NB4 (cell line): ENCODE results near the gene ZBTB43.

Experiments
- MYC ChIP-seq: IDR thresholded peaks from 2 replicates; pipeline ENCODE4 v1.6.1; 2011; ENCODE audit warnings: low read depth, low read length
- POLR2A ChIP-seq: IDR thresholded peaks from 2 replicates; pipeline ENCODE4 v1.6.1; 2011; ENCODE audit warnings: mild to moderate bottlenecking; ENCODE audit not compliant: insufficient read length; ENCODE audit errors: extremely low read depth
- TF ChIP-seq, protein P1 (sequence below): IDR thresholded peaks from one replicate; pipeline ENCODE4 v1.5.1; 2012; ENCODE audit warnings: low read depth, low read length
- TF ChIP-seq, protein P2 (sequence below): IDR thresholded peaks from 2 replicates; pipeline ENCODE4 v1.6.1; 2011; ENCODE audit warnings: low read depth, low read length

DNA sequence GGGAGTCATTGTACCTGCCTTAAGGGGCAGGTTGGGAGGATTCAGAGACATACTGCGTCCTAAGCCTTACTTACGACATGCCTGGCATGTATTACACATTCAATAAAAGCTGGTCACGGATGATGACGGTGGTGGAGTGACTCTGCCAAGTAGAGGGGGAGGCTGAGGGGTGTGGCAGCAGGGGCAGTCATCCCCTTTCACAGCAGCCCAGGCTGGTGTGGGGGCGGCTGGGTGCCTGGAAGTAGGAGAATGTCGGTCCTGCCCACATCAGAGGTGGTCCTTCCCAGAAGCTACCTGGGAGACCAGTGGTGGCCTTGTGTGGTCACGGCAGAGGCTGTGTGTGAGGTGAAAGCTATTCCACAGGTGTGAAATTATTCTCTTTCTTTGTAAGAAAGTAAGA lies 64.5 kb downstream of the ZBTB43 start:
- TF ChIP-seq, protein P1, sequence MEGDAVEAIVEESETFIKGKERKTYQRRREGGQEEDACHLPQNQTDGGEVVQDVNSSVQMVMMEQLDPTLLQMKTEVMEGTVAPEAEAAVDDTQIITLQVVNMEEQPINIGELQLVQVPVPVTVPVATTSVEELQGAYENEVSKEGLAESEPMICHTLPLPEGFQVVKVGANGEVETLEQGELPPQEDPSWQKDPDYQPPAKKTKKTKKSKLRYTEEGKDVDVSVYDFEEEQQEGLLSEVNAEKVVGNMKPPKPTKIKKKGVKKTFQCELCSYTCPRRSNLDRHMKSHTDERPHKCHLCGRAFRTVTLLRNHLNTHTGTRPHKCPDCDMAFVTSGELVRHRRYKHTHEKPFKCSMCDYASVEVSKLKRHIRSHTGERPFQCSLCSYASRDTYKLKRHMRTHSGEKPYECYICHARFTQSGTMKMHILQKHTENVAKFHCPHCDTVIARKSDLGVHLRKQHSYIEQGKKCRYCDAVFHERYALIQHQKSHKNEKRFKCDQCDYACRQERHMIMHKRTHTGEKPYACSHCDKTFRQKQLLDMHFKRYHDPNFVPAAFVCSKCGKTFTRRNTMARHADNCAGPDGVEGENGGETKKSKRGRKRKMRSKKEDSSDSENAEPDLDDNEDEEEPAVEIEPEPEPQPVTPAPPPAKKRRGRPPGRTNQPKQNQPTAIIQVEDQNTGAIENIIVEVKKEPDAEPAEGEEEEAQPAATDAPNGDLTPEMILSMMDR: no peak
- TF ChIP-seq POLR2A: no peak
- TF ChIP-seq, protein P2, sequence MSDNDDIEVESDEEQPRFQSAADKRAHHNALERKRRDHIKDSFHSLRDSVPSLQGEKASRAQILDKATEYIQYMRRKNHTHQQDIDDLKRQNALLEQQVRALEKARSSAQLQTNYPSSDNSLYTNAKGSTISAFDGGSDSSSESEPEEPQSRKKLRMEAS: no peak
- TF ChIP-seq MYC: no peak
